ENCODE data around the gene VGLL4. TPM values are rescaled to one million over a fixed set of nuclear protein-coding genes. Genes with fewer than 3 reads are reported as not detected.
A peak's percentile ranks its signal among the peaks of the same experiment; 100 is the strongest.

The VGLL4 gene
- total RNA-seq, 3 donors from 2014 or later, result 42.5 to 51.3 (median 46.4) TPM

DNA sequence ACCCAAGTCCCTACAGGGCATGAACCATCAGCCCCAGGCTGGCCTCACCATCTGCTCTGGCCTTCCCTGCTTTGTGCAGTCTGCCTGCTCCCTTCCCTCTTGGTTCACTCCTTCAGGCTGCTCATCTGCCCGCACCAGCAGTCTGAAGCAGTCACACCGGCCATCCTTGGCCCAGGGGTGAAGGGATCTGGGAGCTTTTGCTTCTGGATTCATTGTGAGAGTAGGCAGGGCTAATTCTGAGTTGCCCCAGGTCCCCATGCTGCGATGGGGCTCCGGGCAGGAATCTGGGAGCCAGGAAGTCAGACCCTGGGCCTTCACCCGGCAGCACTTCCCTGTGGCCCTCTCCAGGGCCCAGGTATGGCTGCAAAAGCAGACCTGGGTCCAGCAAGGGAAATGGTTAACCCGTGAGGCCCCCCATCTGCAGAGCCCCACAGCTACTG is 99.7 kb downstream of the VGLL4 start:
- peak; percentile 6 for ATAC-seq
- TF ChIP-seq, protein P1, sequence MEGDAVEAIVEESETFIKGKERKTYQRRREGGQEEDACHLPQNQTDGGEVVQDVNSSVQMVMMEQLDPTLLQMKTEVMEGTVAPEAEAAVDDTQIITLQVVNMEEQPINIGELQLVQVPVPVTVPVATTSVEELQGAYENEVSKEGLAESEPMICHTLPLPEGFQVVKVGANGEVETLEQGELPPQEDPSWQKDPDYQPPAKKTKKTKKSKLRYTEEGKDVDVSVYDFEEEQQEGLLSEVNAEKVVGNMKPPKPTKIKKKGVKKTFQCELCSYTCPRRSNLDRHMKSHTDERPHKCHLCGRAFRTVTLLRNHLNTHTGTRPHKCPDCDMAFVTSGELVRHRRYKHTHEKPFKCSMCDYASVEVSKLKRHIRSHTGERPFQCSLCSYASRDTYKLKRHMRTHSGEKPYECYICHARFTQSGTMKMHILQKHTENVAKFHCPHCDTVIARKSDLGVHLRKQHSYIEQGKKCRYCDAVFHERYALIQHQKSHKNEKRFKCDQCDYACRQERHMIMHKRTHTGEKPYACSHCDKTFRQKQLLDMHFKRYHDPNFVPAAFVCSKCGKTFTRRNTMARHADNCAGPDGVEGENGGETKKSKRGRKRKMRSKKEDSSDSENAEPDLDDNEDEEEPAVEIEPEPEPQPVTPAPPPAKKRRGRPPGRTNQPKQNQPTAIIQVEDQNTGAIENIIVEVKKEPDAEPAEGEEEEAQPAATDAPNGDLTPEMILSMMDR (IDR thresholded peaks at IDR 0.05), result no peak
- no peak for DNase-seq
- no peak overlapping the region for H3K4me3 ChIP-seq
- H3K4me1 ChIP-seq (ENCODE audit: low read depth), result no peaks in the 10 kb centered on the region
- H3K36me3 ChIP-seq (ENCODE audit: low read depth), result no peaks in the 10 kb centered on the region
- no peaks in the 10 kb centered on the region for H3K9me3 ChIP-seq
- intact Hi-C loops (cut with DNase I, micrococcal nuclease), result no loop called here

DNA sequence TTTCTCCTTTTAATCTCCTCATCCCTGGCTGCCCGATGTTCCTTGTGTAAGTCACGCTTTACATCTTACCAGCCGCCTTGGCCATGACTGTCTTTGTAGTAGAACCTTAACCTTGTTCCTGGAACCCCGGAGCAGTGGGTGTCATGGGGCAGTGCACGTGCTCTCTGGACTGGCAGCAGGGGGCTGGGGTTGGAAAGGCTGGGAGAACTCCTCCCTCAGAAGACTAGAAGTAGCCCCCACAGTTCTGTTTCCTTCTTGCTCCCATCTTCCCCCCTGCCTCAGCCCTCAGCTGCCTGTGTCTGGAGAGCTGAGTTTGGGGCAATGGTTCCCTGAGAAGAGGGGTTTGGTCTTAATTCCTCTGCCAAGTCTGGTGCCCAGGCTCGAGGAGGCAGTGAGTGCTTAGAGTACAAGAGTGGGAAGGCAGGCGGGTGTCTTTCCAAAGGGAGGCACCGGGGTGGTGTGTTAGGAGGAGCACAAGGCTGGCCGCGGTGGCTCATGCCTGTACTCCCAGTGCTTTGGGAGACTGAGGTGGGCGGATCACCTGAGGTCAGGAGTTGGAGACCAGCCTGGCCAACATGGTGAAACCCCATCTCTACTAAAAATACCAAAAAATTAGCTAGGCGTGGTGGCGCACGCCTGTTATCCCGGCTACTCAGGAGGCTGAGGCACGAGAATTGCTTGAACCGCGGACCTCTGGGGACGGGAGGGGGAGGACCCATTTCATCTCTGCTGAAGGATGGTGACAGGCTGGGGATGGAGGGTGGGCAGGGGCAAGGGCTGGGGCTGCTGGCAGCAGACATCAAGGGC is 100.4 kb downstream of the VGLL4 start:
- H3K9me3 ChIP-seq, result no peaks in the 10 kb centered on the region
- no peaks in the 10 kb centered on the region for H3K4me1 ChIP-seq (ENCODE audit: low read depth)
- TF ChIP-seq, protein P1 (IDR thresholded peaks at IDR 0.05), result no peak
- H3K36me3 ChIP-seq (ENCODE audit: low read depth), result no peaks in the 10 kb centered on the region
- no peak for ATAC-seq
- intact Hi-C loops (cut with DNase I, micrococcal nuclease), result no loop called here
- H3K4me3 ChIP-seq, result no peak overlapping the region
- no peak for DNase-seq

DNA sequence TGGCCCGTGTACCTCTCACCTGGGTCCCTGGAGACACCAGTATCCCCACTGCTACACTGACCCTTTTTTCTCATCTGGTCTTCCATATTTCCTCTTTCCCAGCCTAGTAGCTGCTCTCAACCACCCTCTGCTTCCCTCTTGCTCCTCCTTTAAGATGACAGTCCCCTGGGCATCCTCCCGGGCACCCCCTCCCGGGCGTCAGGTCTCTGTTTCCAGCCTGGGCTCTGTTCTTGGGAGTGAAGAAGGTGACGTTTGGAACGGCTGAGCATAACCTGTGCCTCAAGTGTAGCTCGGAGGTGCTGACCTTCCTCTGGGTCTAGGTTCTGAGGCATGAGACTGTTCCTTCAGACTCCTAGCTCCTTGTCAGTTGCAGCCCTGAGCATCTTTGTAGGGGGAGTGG is 101.2 kb downstream of the VGLL4 start:
- no peaks in the 10 kb centered on the region for H3K4me1 ChIP-seq (ENCODE audit: low read depth)
- TF ChIP-seq, protein P1 (IDR thresholded peaks at IDR 0.05), result no peak
- H3K9me3 ChIP-seq, result no peaks in the 10 kb centered on the region
- DNase-seq, result no peak
- intact Hi-C loops (cut with DNase I, micrococcal nuclease), result no loop called here
- no peak for ATAC-seq
- no peak overlapping the region for H3K4me3 ChIP-seq
- no peaks in the 10 kb centered on the region for H3K36me3 ChIP-seq (ENCODE audit: low read depth)

DNA sequence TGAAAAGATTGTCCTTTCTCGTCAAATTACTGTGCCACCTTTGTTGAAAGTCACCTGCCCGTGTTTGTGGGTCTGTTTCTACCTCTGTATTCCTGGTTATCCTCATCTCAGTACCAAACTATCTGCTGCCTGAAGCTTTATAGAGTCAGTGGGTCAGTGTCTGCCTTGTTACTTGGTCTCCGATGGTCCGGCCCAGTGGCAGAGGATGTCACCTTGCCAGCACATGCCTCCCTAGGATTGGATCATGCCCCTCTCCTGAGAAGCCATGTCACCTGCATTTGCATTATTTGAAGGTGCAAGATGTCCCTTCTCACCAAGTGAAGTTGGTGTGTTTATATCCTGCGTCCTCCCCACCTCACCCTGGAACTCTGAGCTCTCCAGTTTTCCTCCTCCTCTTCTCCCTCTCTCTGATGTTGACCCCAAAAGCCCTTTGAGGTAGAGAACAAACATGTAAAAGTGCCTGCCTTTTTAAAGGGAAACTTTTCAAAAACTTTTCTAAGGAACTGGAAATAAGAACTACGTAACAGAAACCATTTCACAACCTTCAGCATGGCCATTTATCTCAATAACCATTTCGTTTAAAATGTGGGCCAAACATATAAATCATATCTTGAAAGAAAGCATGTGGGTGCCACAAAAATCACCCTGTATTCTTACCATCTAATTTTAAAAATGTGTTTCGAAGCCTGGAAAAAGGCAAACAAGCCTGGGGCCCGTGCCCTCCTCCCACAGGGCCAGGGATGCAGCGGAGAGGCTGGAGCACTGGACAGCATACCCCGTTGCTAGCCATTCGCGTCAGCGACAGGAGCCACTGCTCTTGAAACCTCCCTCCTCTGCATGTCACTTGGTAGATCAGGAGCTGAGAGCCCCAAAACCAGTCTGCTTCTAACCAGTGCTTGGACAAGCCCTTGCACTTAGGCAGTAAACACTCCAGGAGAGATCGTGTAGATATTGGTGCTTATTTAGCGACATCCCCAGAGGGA is 102.1 kb downstream of the VGLL4 start:
- no peak for ATAC-seq
- Histone ChIP-seq H3K4me3 (no peak overlapping the region), H3K4me1 (ENCODE audit: low read depth) (no peaks in the 10 kb centered on the region), H3K36me3 (ENCODE audit: low read depth) (no peaks in the 10 kb centered on the region), H3K9me3 (no peaks in the 10 kb centered on the region)
- TF ChIP-seq, protein P1 (IDR thresholded peaks at IDR 0.05), result no peak
- no peak for DNase-seq
- intact Hi-C loops (cut with DNase I, micrococcal nuclease), result no loop called here

DNA sequence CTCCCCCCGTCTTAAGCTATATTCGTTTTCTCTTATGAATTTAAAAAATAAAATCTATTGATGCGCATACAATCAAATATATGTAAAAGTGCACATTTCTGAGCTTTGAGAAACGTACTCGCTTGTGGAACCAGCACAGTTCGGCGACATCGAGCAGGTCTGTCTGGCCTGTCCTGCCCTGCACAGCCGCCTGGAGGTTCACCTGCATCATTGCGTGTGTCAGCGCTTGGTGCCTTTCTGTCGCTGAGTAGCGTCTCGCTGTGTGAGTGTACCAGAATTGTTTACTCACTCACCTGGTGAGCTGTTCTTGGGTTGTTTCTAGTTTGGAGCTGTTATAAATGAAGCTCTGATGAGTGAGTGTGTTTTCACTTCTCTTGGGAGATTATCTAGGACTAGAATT is 104.0 kb downstream of the VGLL4 start:
- intact Hi-C loops (cut with DNase I, micrococcal nuclease), result no loop called here
- Histone ChIP-seq H3K36me3 (ENCODE audit: low read depth) (no peaks in the 10 kb centered on the region), H3K9me3 (no peaks in the 10 kb centered on the region), H3K4me1 (ENCODE audit: low read depth) (no peaks in the 10 kb centered on the region), H3K4me3 (no peak overlapping the region)
- TF ChIP-seq, protein P1 (IDR thresholded peaks at IDR 0.05), result no peak
- no peak for ATAC-seq
- DNase-seq, result no peak
